ENCODE results near the gene PNRC1.
"Not testable (repeated sequence)": the region's sequence is repeated elsewhere in the genome, so short reads cannot be mapped to it uniquely, and the experiment has no call there.

Gene PNRC1

DNA sequence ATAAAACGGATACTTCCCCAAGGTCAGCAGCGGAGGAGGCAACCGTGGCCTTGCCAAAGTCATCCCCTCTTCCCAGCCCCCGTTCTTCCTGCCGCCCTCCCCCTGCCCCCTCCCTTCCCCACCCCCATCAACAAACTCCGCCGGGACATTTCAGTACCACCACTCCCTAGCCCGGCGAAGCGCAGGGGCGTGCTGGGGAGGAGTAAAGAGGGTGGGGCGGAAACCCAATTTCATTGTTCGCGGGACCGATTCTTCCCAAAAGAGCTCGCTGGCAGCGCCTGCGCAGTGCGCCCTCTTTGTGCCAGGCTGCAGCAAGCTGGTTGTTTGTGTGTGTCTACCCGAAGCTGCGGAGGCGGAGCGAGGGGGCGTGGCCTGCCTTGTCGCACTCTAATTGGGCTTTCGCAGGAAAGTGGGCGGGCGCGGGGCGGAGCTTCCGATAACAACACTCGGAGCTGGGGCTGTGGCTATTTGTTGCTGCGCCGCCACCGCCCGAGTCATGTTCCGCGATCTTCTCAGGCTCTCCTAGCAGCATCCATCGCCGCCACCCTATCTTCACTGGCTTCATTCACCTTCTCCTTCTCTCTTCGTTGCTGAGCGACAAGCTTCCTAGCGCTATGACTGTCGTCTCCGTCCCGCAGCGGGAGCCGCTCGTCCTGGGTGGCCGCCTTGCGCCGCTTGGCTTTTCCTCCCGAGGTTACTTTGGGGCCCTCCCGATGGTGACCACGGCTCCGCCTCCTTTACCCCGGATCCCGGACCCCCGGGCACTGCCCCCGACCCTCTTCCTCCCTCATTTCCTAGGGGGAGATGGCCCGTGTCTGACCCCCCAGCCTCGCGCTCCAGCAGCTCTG lies at the start of gene PNRC1:
TSS of gene PNRC1 (plus strand) at position 471 of the 848 bp plus-strand sequence. CDS start at position 615, 144 bp downstream.
- peak; percentile 97 for DNase-seq (ENCODE audit: low read depth in 2 of 2)

DNA sequence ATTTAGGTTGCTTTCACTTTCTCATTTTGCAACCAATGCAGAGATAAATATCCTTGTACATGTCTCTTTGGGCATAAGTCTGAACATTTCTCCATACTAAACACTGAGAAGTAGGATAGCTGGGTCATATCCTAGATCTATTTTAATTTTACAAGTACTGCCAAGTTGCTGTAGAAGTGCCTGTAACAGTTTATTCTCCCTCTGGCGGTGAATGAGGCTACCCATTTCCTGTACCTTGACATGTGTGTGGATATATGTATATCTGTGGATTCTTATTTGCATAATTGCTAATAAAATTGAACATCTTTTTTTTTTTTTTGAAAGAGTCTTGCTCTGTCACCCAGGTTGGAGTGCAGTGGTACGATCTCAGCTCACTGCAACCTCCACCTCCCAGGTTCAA lies 48.0 kb upstream of the PNRC1 start:
- no peak for DNase-seq (ENCODE audit: low read depth in 2 of 2)

DNA sequence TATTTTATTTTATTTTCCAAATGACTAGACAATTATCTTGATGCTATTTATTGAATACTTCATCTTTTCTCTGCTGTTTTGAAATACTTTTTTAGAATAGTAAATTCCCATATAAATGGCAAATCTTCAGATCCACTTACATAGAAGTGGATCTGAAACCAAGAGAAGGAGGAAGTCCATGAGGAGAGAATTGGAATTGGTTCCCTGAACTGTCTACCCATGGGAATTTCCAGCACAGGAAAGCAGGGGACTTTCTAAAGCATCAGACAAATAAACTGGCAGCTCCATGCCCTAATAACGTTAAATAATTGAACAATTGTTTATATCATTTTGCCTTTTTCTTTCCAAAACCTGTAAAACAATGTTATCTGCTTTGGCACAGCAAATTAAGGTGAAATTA lies 47.1 kb upstream of the PNRC1 start:
- DNase-seq (ENCODE audit: low read depth in 2 of 2): no peak

DNA sequence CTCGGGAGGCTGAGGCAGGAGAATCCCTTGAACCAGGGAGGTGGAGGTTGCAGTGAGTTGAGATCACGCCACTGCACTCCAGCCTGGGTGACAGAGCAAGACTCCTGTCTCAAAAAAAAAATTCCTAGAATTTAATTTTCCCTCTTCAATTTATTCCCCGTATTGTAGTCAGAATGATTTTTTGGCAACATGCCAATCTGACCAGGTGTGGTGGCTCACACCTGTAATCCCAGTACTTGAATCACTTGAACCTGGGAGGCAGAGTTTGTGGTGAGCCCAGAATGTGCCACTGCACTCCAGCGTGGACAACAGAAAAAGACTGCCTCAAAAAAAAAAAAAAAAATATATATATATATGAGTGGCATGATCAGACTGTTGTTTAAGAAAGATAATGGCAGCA lies 46.4 kb upstream of the PNRC1 start:
- DNase-seq (ENCODE audit: low read depth in 2 of 2): not testable (repeated sequence)

DNA sequence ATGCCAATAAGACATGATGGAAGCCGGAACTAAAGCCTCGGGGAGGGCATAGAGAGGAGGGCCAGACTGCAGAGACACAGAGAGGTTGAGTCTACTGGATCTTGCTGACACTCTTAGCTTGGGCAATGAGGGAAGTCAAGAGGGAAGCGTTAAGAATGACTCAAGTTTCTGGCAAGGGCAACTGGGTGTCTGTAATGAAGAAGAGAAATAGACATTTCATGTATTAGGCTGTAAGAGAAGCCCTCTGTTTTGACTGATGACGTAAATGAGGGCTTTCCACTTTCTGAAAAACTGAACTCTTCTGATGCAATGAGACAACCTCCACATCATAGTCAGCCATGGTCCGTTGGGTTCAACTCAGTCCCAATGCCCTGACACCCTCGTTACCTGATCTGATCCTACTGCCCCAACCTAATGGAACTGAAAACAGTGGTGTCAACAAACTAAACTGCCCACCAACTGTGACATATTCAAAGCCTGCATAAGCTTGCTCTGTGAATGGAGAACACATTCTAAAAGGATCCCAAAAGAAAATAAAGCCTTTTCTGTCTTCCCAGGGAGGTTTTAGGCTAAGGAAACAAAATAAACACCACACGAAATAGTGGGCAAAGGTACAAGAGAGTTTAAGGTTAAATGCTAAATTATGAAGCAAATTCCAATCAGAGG lies 45.8 kb upstream of the PNRC1 start:
- DNase-seq (ENCODE audit: low read depth in 2 of 2): no peak

DNA sequence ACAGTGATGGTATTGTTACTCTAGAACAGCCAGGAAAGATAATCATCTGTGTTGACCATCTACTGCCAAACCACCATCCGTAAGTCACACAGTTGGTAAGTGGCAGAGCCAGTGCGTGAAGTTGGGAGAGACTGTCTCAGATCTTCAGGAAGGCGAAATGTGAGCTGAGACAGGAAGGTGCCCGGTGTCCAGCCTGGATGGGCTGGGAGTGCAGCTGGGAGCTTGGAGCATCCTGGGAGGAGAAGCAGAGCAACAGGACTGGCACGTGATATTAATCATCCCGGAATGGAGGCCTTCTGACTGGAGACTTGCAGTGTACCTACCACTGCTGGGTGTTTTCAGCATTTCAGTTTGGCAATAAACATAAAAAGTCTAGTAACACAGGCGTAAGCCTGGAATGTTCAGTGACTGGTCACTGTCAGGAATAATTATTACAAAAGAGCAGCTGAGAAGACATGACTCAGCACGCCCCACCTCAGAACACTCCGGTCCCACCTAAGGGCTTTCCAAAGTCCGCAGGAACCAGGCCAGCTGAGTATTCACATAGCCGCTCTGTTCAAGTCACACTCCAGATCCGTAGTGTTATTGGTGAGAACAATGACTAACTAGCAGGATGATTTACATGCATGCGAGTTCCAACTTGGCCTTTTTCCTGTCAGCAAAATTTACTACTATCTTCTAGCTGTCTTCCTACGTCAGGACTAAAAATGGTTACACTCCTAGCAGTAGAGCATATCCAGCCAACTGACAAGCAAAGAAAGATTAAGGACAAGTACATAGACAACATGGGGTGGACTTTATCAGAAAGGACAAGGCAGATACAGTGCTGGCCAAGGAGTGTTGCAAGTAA lies 45.1 kb upstream of the PNRC1 start:
- DNase-seq (ENCODE audit: low read depth in 2 of 2): peak; percentile 97 to 98

DNA sequence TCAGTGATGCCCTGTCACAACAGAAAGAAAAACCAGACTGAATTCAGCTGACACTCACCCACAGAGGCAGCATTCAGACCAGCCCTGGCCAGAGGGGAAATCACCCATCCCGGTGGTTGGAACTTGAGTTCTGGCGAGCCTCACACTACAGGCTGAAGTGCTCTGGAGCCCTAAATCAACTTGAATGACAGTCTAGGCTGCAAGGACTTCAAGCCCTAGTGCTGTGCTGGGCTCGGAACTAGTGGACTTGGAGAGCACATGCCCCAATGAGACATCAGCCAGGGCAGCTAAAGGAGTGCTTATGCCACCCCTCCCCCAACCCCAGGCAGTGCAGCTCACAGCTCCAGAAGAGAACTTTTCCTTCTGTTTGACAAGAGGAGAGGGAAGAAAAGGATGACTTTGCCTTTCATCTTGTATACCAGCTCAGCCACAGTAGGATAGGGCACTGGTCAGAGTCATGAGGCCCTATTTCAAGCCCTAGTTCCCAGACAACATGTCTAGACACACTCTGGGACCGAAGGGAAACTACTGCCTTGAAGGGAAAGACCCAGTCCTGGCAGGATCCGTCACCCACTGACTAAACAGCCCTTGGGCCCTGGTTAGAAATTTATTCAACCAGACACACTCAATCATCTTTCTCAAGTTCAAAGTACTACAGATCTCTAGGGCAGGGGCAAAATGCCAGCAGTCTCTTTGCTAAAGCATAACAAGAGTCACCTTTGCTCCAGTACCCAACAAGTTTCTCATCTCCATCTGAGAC lies 43.2 kb upstream of the PNRC1 start:
- no peak for DNase-seq (ENCODE audit: low read depth in 2 of 2)

DNA sequence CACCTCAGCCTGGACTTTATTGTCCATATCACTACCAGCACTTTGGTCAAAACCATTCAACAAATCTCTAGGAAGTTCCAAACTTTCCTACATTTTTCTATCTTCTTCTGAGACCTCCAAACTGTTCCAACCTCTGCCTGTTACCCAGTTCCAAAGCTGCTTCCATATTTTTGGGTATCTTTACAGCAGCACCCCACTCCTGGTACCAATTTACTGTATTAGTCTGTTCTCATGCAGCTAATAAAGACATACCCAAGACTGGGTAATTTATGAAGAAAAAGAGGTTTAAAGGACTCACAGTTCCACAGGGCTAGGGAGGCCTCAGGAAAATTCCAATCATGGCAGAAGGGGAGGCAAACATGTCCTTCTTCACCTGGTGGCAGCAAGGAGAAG lies 42.7 kb upstream of the PNRC1 start:
- not testable (repeated sequence) for DNase-seq (ENCODE audit: low read depth in 2 of 2)

DNA sequence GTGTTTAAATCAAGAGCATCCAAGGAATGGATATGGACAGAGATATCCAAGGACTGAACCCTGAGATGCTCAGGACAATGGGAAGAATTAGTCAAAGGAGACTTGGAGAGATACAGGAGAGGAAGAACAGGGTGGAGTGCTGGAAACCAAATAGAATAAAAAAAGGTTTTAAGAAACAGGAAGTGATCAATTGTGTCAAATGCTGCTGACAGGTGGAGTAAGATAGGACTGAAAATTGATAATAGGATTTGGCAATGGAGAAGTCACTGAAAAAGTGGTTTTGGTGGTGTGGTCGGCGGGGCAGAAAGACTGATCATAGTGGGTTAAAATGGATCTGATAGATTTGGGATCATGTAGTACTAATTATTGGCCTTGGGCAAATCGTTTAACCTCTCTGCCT lies 37.9 kb upstream of the PNRC1 start:
- no peak for DNase-seq (ENCODE audit: low read depth in 2 of 2)

DNA sequence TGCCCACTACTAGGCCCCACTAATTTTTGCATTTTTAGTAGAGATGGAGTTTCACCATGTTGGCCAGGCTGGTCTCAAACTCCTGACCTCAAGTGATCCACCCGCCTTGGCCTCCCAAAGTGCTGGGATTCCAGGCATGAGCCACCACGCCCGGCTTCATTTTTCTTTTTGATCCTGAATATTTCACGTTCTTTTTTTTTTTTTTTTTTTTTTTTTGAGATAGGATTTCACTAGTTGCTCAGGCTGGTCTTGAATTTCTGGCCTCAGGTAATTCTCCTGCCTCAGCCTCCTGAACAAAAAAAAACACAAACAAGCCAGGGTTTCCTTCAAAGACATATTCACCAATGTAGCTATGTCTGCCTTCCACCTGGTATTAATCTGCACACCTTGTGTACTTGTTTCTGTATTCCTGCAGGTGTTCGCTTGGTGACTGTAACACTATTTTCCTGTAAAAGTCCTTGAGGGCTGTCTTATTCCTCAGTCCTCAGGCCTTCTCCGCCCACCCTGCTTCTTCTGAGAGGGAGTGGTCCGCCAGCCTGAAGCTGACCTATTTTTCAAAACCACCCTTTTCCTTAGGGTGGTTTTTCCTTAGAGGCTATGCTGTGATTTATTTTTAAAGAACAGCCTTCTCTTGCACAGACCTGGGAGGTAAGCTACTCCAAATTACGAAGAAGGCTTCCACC lies 36.1 kb upstream of the PNRC1 start:
- DNase-seq (ENCODE audit: low read depth in 2 of 2): no peak

DNA sequence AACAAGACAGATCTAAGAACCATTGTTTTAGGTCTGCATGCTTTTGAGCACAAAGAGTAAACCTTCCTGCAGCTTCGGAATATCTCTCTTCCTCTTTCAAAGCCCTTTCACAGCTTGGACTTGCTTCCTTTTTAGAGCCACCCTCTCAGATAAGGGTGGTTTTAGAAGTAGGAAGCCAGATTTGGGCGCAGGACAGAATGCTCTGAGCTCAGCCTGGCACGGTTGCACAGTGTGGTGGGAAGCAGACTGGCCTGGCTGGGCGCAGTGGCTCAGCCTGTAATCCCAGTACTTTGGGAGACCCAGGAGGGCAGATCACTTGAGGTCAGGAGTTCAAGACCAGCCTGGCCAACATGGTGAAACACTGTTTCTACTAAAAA lies 35.6 kb upstream of the PNRC1 start:
- DNase-seq (ENCODE audit: low read depth in 2 of 2): no peak

DNA sequence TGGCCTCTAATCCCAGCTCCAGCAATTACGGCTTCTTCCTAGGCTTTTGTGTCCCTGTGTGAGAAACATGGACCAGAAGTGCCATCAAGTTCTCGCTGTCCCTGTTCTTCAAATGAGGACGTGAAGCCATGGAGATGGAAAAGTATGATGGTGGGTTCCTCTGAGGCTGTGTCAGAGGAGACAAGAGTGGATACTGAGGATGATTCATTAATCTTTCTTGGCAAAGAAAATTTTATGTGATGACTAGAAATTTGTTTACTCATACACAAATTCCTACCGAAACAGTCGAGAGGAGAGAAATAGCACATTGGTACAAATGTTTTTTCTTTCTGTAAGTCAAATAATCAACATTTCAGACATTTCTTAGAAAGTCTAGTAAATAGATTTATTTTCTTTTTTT lies 35.0 kb upstream of the PNRC1 start:
- no peak for DNase-seq (ENCODE audit: low read depth in 2 of 2)

DNA sequence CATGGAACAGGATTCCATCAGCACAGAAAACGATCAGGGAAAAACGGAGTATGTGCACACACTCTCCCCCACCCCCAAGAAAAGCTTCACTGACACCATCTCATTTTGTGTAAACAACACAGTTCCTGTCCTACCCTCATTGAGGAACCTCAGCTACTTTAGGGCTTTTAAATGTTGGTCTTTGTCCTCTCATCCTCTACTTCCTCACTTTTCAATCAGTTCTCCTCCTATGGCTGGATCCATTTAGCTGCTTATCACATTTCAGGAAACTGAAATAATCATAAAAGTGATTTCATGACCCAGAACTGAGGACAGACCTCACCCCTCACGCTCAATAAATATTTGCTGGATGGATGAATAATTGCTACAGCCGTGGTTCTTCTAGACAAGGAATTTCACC lies 33.1 kb upstream of the PNRC1 start:
- no peak for DNase-seq (ENCODE audit: low read depth in 2 of 2)

DNA sequence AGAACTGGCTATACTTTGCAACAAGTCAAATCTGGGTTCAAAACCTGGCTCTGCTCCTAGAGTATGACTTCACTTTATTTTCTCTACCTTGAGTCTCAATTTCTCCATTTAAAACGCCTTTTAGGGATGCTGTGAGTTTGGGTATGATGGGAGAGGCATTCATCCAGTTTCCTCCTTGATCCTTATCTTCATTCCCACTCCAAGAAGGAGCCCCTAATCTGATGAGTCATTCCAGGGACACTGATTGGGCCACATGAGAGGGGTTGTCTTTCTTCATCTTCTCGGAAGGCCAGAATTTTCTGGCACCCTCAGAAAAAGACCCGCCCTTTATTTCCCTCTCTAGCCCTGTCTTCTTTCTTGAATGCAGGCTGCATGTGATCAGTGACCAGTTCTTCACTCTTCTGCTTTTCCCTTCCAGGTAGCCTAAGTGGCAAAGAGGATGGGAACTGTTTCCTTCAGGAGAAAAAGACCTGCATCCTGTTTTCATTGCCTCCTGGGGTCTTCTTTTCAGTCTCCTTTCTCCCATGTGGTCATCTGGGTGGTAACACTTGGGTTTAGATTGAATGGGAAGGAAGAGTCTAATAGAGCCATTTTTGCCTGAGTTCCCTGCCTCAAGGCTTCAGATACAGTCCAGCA lies 32.1 kb upstream of the PNRC1 start:
- no peak for DNase-seq (ENCODE audit: low read depth in 2 of 2)

DNA sequence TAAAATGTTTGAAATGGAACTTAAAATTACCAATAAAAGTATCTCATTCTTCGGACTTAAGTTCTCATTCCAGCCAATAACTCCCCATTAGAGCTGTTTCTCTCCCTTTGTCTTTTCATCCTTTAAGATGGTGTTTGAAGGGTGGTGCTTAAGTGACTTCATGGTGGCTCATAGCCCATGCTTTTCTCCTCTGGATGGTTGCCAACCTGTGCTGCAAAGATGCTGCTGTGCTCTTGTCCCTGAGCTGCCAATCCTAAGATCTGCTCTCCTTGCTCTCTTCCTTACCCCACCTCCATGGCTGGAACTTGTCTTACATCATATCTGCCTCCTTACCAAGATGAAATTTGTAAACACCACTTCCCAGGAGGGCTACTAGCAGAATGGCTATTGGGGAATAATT lies 31.6 kb upstream of the PNRC1 start:
- DNase-seq (ENCODE audit: low read depth in 2 of 2): no peak

DNA sequence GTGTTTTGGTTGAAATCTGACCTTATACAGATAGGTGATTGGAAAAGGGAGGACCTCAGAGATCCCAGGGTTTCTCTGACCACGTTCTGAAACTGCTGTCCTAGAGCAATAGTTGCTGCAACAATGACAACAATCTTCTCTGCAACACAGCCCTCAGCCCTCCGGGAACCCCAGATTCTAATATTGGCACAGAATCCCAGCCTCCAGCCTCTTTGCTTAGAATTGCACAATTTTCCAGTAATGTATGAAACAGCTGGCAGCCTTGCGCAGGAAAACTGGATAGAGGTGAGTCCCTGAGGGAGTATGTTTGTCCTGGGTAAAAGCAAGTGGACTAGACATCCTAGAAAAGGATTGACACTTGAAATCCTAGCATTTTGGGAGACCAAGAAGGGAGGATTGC lies 30.4 kb upstream of the PNRC1 start:
- peak in 1 of 2 experiments; percentile 41 for DNase-seq (ENCODE audit: low read depth in 2 of 2)

DNA sequence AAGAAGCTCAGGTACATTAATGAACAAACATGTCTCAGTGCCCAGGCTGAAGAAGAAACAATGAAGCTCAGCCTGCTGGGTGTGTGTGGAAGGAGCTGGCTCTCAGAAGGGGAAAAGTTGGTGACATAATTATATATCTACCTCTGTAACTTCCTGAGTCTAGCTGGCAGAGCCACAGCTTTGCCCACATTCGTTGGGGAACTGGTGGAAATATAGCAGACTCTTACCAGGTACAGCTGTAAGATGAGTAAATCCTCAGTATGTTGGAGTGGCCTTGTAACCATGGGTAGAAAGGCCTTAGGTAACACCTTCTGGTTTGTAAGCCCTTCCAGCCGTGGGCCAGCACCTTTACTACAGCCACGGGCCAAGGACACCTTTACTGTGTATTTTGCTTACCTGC lies 29.9 kb upstream of the PNRC1 start:
- DNase-seq (ENCODE audit: low read depth in 2 of 2): no peak

DNA sequence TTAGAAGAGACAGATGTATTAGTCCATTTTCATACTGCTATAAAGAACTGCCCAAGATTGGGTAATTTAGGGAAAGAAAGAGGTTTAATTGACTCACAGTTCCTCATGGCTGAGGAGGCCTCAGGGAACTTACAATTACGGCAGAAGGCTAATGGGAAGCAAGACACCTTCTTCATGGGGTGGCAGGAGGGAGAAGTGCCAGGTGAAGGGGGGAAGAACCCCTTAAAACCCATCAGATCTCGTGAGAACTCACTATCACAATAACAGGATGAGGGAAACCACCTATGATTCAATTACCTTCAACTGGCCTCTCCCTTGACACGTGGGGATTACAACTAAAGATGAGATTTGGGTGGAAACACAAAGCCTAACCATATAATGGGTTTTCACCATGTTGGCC lies 28.9 kb upstream of the PNRC1 start:
- no peak for DNase-seq (ENCODE audit: low read depth in 2 of 2)

DNA sequence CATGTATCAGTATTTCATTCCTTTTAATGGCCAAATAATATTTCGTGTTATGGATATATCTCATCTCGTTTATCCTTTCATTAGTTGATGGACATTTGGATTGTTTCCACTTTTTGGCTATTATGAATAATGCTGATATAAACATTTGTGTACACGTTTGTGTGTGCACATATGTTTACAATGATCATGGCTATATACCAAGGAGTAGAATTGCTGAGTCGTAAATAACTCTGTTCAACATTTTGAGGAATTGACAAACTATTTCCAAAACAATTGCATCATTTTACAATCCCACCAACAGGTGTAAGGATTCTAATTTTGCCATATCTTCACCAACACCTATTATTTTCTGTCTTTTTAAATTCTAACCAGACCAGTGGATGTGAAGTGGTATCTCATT lies 26.3 kb upstream of the PNRC1 start:
- no peak for DNase-seq (ENCODE audit: low read depth in 2 of 2)

DNA sequence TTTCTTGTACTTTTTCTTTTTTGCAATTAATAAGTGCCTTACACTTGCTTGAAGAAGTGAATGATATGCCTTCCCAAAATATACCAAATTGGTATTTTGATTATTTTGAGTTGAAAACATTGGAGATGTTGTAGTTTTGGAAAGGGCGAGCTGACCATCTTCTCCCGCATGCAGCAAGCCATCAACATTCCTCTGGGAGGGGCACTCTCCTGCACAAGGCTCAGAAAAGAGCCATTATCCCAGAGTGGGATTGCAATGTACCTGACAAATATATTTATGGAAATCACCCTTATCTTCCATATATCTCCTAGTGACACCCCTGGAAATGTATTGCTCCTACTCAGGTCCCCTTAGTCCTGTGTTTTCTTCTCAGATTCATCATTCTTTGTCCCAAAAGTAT lies 22.8 kb upstream of the PNRC1 start:
- no peak for DNase-seq (ENCODE audit: low read depth in 2 of 2)

DNA sequence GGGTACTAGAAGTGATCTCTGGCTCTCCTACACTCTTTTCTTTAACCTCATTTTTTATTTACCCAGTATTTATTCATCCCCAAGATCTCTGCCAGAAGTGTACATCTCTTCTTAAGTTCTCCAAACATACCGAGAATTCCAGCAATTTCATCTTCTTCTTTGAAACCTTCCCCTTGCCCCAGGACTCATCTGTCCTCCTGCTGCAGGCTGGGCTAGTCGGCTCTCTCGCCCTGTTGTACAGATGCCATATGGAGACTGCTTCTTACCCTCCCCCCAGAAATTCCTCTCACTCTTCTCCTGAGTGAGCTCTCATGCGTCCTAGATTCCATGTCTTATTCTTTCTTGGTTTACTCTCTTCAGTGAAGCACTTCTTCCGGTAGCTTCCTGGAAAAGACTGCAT lies 21.9 kb upstream of the PNRC1 start:
- DNase-seq (ENCODE audit: low read depth in 2 of 2): no peak

All from fibroblast of skin of left biceps (primary cell).